GM12891 (cell line): ENCODE data around the gene DCLRE1A.

Experiments used
- PAX5 ChIP-seq: IDR thresholded peaks from 2 replicates; pipeline ENCODE4 v1.6.1; 2011; ENCODE audit warnings: low read length, moderate library complexity, mild to moderate bottlenecking; ENCODE audit not compliant: insufficient read depth, severe bottlenecking
- POLR2A ChIP-seq: IDR thresholded peaks from 2 replicates; pipeline ENCODE4 v1.6.1; 2011; ENCODE audit warnings: low read depth, low read length, control low read depth
- POLR2AphosphoS5 ChIP-seq: IDR thresholded peaks from 2 replicates; pipeline ENCODE4 v1.6.1; 2011; ENCODE audit warnings: low read depth, low read length, control low read depth
- POU2F2 ChIP-seq: IDR thresholded peaks from 2 replicates; pipeline ENCODE4 v1.6.1; 2011; ENCODE audit warnings: low read depth, mild to moderate bottlenecking, control low read depth, low read length, moderate library complexity
- SPI1 ChIP-seq: IDR thresholded peaks from 2 replicates; pipeline ENCODE4 v1.6.1; 2011; ENCODE audit warnings: low read depth, low read length, control low read depth
- TAF1 ChIP-seq: IDR thresholded peaks from 2 replicates; pipeline ENCODE4 v1.6.1; 2011; ENCODE audit warnings: low read depth, low read length, control low read depth

- no peak for TF ChIP-seq POU2F2
- no peak for TF ChIP-seq SPI1
- TF ChIP-seq TAF1: no peak
- no peak for TF ChIP-seq POLR2A
- TF ChIP-seq POLR2AphosphoS5: no peak
- TF ChIP-seq PAX5: no peak
Observed at GRCh38 chr10:113825791-113826190, 28.1 kb downstream of the DCLRE1A start.
